CD14-positive monocyte (primary cell): Measurements from ENCODE around the gene TPCN1. TPM values are rescaled to one million over a fixed set of nuclear protein-coding genes. Genes with fewer than 3 reads are reported as not detected.
A peak's percentile ranks its signal among the peaks of the same experiment; 100 is the strongest.

Source experiments
- DNase-seq, 3 donors: peaks; one replicate each; pipeline ENCODE4 v3.0.0-alpha.2; 2011 to 2022
- H2AFZ ChIP-seq: 2 replicates; pipeline ENCODE4 v1.6.0; 2012; ENCODE audit warnings: mild to moderate bottlenecking, low read depth, low read length, inconsistent platforms; ENCODE audit not compliant: insufficient read depth, poor library complexity, severe bottlenecking
- H3K27ac ChIP-seq, 2 donors: 1 replicate in 1 of 2; 2 replicates in 1 of 2; pipeline ENCODE4 v1.5.1; 2012 to 2013; ENCODE audit warnings: low read length in 2 of 2, control low read depth in 1 of 2, inconsistent platforms in 1 of 2, low read depth in 1 of 2, mild to moderate bottlenecking in 1 of 2
- H3K27me3 ChIP-seq, 2 donors: one replicate each; pipeline versions ENCODE4 v1.6.0 to v1.6.1; 2011 to 2013; ENCODE audit warnings: low read length in 2 of 2; ENCODE audit not compliant: control insufficient read depth in 2 of 2, insufficient read depth in 2 of 2
- H3K36me3 ChIP-seq, 2 donors: replicated peaks in 1 of 2; 1 replicate in 1 of 2; 2 replicates in 1 of 2; pipeline versions ENCODE4 v1.5.1 to v1.6.1; 2012 to 2013; ENCODE audit warnings: low read length in 2 of 2, control low read depth in 1 of 2, inconsistent platforms in 1 of 2, mild to moderate bottlenecking in 1 of 2; ENCODE audit not compliant: insufficient read depth in 2 of 2, control insufficient read depth in 1 of 2
- H3K4me1 ChIP-seq, 2 donors: 1 replicate in 1 of 2; 2 replicates in 1 of 2; pipeline versions ENCODE4 v1.5.1 to v1.6.1; 2012 to 2013; ENCODE audit warnings: low read length in 2 of 2, control low read depth in 1 of 2, inconsistent platforms in 1 of 2, mild to moderate bottlenecking in 1 of 2, moderate library complexity in 1 of 2; ENCODE audit not compliant: insufficient read depth in 2 of 2, control insufficient read depth in 1 of 2
- H3K4me2 ChIP-seq: replicated peaks from 2 replicates; pipeline ENCODE3; 2012; ENCODE audit warnings: low read length, moderate library complexity, mild to moderate bottlenecking; ENCODE audit not compliant: poor library complexity, severe bottlenecking; ENCODE audit errors: extremely low read depth
- H3K4me3 ChIP-seq, 3 experiments: fragments of 200-600 bp in 1 of 3; sonication (generic) in 1 of 3; replicated peaks in 1 of 3; 1 replicate in 2 of 3; 2 replicates in 1 of 3; pipeline ENCODE4 v1.5.1; 2011 to 2013; ENCODE audit warnings: low read length in 3 of 3, mild to moderate bottlenecking in 3 of 3, control low read depth in 2 of 3, low read depth in 2 of 3, inconsistent platforms in 1 of 3, moderate library complexity in 1 of 3
- H3K79me2 ChIP-seq: 2 replicates; pipeline ENCODE4 v1.6.0; 2012; ENCODE audit warnings: mild to moderate bottlenecking, control low read depth, inconsistent platforms, low read length, moderate library complexity; ENCODE audit not compliant: insufficient read depth
- H3K9ac ChIP-seq: 2 replicates; pipeline ENCODE4 v1.6.0; 2017; ENCODE audit warnings: low read length, mild to moderate bottlenecking; ENCODE audit not compliant: insufficient read depth, poor library complexity, severe bottlenecking
- H3K9me3 ChIP-seq, 2 donors: replicated peaks in 1 of 2; 1 replicate in 1 of 2; 2 replicates in 1 of 2; pipeline versions ENCODE4 v1.5.1 to v1.6.1; 2012 to 2013; ENCODE audit warnings: low read length in 2 of 2, control low read depth in 1 of 2; ENCODE audit not compliant: control insufficient read depth in 1 of 2, insufficient read depth in 1 of 2
- H4K20me1 ChIP-seq: 2 replicates; pipeline ENCODE4 v1.6.0; 2012; ENCODE audit warnings: mild to moderate bottlenecking, low read length, control low read depth, moderate library complexity; ENCODE audit not compliant: insufficient read depth
- H3K27ac Mint-ChIP-seq, 7 donors: one replicate each; pipeline ENCODE4 v1.8.0; 2020; ENCODE audit warnings: mild to moderate bottlenecking in 7 of 7, mixed read lengths in 7 of 7, moderate library complexity in 6 of 7, inconsistent platforms in 2 of 7
- H3K27me3 Mint-ChIP-seq, 3 donors: one replicate each; pipeline ENCODE4 v1.8.0; 2021 to 2022; ENCODE audit warnings: low read depth in 3 of 3, mild to moderate bottlenecking in 3 of 3, mixed read lengths in 3 of 3, moderate library complexity in 3 of 3, inconsistent platforms in 1 of 3
- H3K36me3 Mint-ChIP-seq, 2 donors: one replicate each; pipeline ENCODE4 v1.8.0; 2020; ENCODE audit warnings: mixed read lengths in 2 of 2, inconsistent platforms in 1 of 2, mild to moderate bottlenecking in 1 of 2
- H3K4me1 Mint-ChIP-seq: one replicate; pipeline ENCODE4 v1.8.0; 2020; ENCODE audit warnings: mild to moderate bottlenecking, mixed read lengths
- H3K4me3 Mint-ChIP-seq, 2 donors: one replicate each; pipeline ENCODE4 v1.8.0; 2020; ENCODE audit warnings: mild to moderate bottlenecking in 2 of 2, mixed read lengths in 2 of 2, moderate library complexity in 1 of 2
- H3K9me3 Mint-ChIP-seq, 7 donors: one replicate each; pipeline ENCODE4 v1.8.0; 2020 to 2022; ENCODE audit warnings: mixed read lengths in 7 of 7, mild to moderate bottlenecking in 6 of 7, moderate library complexity in 6 of 7, inconsistent platforms in 2 of 7
- CTCF ChIP-seq: fragments of 200-600 bp; IDR thresholded peaks from one replicate; pipeline ENCODE4 v1.8.0; 2022; ENCODE audit warnings: antibody characterized with exemption, mild to moderate bottlenecking
- WGBS: methylation state at CpG from one replicate; pipeline ENCODE4 v1.1.5; 2013; ENCODE audit warnings: missing lambda C conversion rate; ENCODE audit not compliant: insufficient coverage; 5-methylcytosine and 5-hydroxymethylcytosine counted together
- intact Hi-C, 2 donors: fragments of 100-400 bp; cut with micrococcal nuclease; formaldehyde crosslinking; loops; one replicate each; pipeline versions ENCODE4 v1.15.0 to v1.15.1; 2023
- polyA plus RNA-seq, 3 donors: library from polyadenylated mRNA; depleted of rRNA in 1 of 3; unstranded in 2 of 3; stranded (reverse) in 1 of 3; fragments of 300-500 nt in 2 of 3; fragments of >200 nt in 1 of 3; fragmentation: Illumina TruSeq in 2 of 3; gene quantifications; 1 replicate in 2 of 3; 2 replicates in 1 of 3; pipeline ENCODE4 v1.2.3, GENCODE V29; 2012 to 2021

TPCN1 gene
- polyA plus RNA-seq, 3 donors: 20.4 to 110 (median 34.9) TPM

DNA sequence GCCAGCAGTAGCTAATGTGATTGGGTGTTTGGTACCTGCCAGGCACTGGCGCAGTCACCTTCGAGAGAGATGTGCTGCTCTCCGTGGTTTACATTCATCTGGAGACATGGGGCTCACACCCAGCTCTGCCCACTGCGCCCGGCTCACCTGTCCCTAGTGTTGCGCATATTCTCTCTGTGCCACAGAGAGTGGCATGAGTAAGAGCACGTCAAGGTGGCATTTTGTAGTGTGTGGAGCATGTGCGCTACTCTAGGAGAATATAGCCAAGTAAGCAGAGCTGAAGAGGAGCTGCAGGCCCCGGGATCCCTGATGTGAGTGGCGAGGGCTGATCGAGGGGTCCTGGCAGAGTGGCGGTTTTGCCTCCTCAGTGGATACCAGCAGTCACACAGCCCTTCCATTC lies 46.9 kb downstream of the TPCN1 start:
- H3K36me3 ChIP-seq: peaks cover 70 to 91% of the 10 kb centered on the region in 2 donors

DNA sequence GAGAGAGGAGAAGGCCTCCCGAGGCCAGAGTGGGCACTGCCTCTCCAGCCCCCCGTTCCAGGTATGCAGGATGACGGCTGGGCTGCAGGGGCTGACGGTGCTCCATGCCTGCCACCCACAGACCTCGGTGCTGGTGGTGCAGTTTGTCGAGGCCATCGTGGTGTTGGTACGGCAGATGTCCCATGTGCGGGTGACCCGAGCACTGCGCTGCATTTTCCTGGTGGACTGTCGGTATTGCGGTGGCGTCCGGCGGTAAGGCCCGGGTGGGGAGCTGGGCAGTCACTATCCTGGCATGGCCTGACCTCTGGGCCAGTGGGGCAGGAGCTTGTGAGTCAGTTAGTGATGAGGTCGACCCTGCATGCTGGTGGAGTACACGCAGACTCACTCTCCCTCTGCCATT lies 47.4 kb downstream of the TPCN1 start:
- Histone ChIP-seq H3K79me2 (no peaks in the 10 kb centered on the region), H3K4me1 (peaks cover 17% of the 10 kb centered on the region in 2 donors), H3K9ac (no peak overlapping the region), H4K20me1 (no peaks in the 10 kb centered on the region), H2AFZ (no peak overlapping the region), H3K4me2 (no peak overlapping the region), H3K36me3 (peaks cover 75 to 91% of the 10 kb centered on the region in 2 donors), H3K9me3 (no peaks in the 10 kb centered on the region), H3K4me3 (no peak overlapping the region), H3K27me3 (no peaks in the 10 kb centered on the region), H3K27ac (no peak overlapping the region)
- H3K27ac Mint-ChIP-seq: peak overlapping the region in 2 of 7 donors; percentile 20 to 21
- DNase-seq: no peak
- WGBS: 96% methylated on average over 19 of the region's 19 CpGs
- H3K9me3 Mint-ChIP-seq: peaks cover 0 to 1% (median 0%) of the 10 kb centered on the region in 7 donors
- H3K4me3 Mint-ChIP-seq: no peak overlapping the region
- H3K27me3 Mint-ChIP-seq: peaks cover 0 to 3% (median 0%) of the 10 kb centered on the region in 3 donors
- peaks cover 16% of the 10 kb centered on the region for H3K4me1 Mint-ChIP-seq
- intact Hi-C loops: no loop called here
- H3K36me3 Mint-ChIP-seq: peaks cover 76 to 94% of the 10 kb centered on the region in 2 donors
- no peak for TF ChIP-seq CTCF

More for the DNA sequence above, 46.9 kb downstream of the TPCN1 start:
- Mint-ChIP-seq H3K27ac (peak overlapping the region in 3 of 7 donors; percentile 39 to 74 (median 63)), H3K4me1 (peaks cover 16% of the 10 kb centered on the region), H3K9me3 (peaks cover 0 to 1% (median 0%) of the 10 kb centered on the region in 7 donors), H3K36me3 (peaks cover 74 to 94% of the 10 kb centered on the region in 2 donors), H3K27me3 (peaks cover 0 to 3% (median 0%) of the 10 kb centered on the region in 3 donors), H3K4me3 (no peak overlapping the region)
- Histone ChIP-seq H3K27me3 (no peaks in the 10 kb centered on the region), H3K9me3 (no peaks in the 10 kb centered on the region), H4K20me1 (no peaks in the 10 kb centered on the region), H3K27ac (no peak overlapping the region), H3K4me3 (no peak overlapping the region), H3K9ac (no peak overlapping the region), H3K4me1 (peaks cover 17% of the 10 kb centered on the region in 2 donors), H3K79me2 (no peaks in the 10 kb centered on the region), H2AFZ (no peak overlapping the region), H3K4me2 (no peak overlapping the region)
- intact Hi-C loops: no loop called here
- no peak for DNase-seq
- 97% methylated on average over 10 of the region's 12 CpGs for WGBS
- TF ChIP-seq CTCF: no peak
